Activated T-helper 2 cell treated with anti-CD3 and anti-CD28 coated beads, Interferon-gamma antibody, Interleukin-2, Interleukin-4, amounts not matched to agents 10 μg/mL and 5 μg/mL and 100 μg/mL, durations not matched to agents 14 hours and 24 hours and 36 hours (primary cell): ENCODE results near the gene SPRR2E. TPM values are rescaled to one million over a fixed set of nuclear protein-coding genes. Genes with fewer than 3 reads are reported as not detected.
"Not testable (repeated sequence)": the region's sequence is repeated elsewhere in the genome, so short reads cannot be mapped to it uniquely, and the experiment has no call there.

Source experiments
- DNase-seq: peaks from one replicate; pipeline ENCODE4 v3.0.0; 2021; ENCODE audit warnings: low spot score
- H3K27ac Mint-ChIP-seq: one replicate; pipeline ENCODE4 v1.8.0; 2021; ENCODE audit warnings: mixed read lengths
- H3K27me3 Mint-ChIP-seq: one replicate; pipeline ENCODE4 v1.8.0; 2021; ENCODE audit warnings: low read depth, mixed read lengths
- H3K36me3 Mint-ChIP-seq: one replicate; pipeline ENCODE4 v1.8.0; 2021; ENCODE audit warnings: low read depth, mixed read lengths
- H3K4me1 Mint-ChIP-seq: one replicate; pipeline ENCODE4 v1.8.0; 2021; ENCODE audit warnings: low read depth, mixed read lengths
- H3K4me3 Mint-ChIP-seq: one replicate; pipeline ENCODE4 v1.8.0; 2021; ENCODE audit warnings: low read depth, mild to moderate bottlenecking, moderate library complexity, mixed read lengths
- H3K9me3 Mint-ChIP-seq: one replicate; pipeline ENCODE4 v1.8.0; 2021; ENCODE audit warnings: mixed read lengths
- intact Hi-C: fragments of 100-400 bp; cut with micrococcal nuclease; formaldehyde crosslinking; loops from one replicate; pipeline ENCODE4 v1.15.1; 2023
- total RNA-seq: library from RNA; stranded (reverse); gene quantifications from 2 replicates; pipeline ENCODE4 v1.2.3, GENCODE V29; 2022

Gene SPRR2E
- total RNA-seq, 1 donor from 2014 or later: not detected

DNA sequence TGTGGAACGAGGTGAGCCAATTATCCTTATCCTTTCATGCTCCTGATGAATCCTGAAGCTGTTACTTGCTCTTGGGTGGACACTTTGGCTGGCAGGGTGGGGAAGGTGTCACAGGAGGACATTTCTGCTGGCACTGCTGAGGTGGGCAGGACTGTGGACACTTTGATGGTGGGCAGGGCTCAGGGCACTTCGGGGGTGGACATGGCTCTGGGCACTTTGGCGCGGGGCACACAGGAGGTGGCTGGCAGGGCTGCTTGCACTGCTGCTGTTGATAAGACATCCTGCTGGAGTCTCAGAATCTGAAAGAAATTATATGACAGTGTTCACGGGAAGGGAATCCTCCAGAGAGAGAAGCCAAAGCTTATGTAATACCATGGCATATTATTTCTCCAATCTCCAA lies 18.1 kb upstream of the SPRR2E start:
- intact Hi-C loops, H3K4me1 Mint-ChIP-seq, H3K36me3 Mint-ChIP-seq, H3K4me3 Mint-ChIP-seq, H3K27me3 Mint-ChIP-seq, H3K27ac Mint-ChIP-seq, DNase-seq, H3K9me3 Mint-ChIP-seq: not testable (repeated sequence)

DNA sequence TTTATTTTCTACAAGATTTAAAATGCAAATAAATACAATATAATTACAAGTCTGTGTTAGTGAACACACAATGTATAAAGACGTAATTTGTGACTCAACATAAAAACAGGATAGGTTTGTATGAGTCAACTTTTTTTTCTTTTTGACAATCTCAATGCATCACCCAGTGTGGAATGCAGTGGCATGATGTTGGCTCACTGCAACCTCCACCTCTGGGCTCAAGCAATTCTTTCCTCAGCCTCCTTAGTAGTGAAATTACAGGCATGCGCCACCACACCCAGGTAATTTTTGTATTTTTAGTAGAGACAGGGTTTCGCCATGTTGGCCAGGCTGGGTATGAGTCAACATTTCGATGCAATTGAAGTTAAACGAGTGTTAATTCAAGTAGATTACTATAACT lies 5.9 kb upstream of the SPRR2E start:
- H3K36me3 Mint-ChIP-seq: no peaks in the 10 kb centered on the region
- no peaks in the 10 kb centered on the region for H3K4me1 Mint-ChIP-seq
- no peak for DNase-seq
- peaks cover 5% of the 10 kb centered on the region for H3K27me3 Mint-ChIP-seq
- no peak overlapping the region for H3K27ac Mint-ChIP-seq
- intact Hi-C loops: no loop called here
- no peaks in the 10 kb centered on the region for H3K9me3 Mint-ChIP-seq
- H3K4me3 Mint-ChIP-seq: no peak overlapping the region

DNA sequence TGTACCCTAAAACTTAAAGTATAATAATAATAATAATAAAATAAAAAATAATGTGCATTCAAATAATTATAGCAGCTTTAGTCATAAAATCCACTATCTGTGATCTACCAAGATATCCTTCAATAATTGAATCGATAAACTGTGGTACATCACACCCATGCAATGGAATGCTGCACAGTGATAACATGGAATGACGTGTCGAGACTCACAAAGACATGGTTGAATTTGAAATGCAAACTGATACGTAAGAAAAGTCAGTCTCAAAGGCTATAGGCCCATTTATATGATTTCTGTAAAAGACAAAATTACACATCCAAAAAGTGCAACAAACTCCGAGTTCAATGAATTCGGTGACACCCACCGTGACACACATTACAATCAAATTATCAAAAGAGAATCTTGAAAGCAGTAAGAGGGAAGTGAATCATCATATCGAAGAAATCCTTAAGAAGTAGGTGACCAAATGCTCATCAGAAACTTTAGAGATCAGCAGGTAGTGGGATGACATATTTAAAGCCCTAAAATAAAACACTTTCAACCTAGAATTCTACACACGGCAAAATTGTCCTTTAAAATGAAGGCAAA lies 5.2 kb upstream of the SPRR2E start:
- Mint-ChIP-seq H3K27ac (no peak overlapping the region), H3K9me3 (no peaks in the 10 kb centered on the region), H3K4me1 (no peaks in the 10 kb centered on the region), H3K36me3 (no peaks in the 10 kb centered on the region), H3K4me3 (no peak overlapping the region), H3K27me3 (peaks cover 5% of the 10 kb centered on the region)
- intact Hi-C loops: no loop called here
- no peak for DNase-seq

DNA sequence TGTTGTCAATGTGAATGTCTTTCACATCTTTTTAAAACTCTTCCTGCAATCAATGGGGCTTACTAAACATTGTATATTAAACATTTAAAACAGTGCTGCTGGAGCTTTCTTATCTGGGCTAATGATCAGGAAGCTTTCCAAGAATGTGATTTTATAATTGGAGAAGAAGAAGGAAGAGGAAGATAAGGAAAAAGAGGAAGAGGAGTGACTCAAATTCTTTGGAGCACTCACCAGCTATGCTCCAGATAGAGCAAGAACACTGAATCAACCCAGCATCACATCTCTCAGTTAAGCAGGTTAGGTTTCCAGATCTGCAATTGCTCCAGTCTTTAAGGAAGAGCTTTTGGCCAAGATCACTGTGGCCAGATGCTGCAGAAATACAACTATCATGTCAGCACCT lies 1.4 kb upstream of the SPRR2E start:
- H3K27me3 Mint-ChIP-seq: peaks cover 5% of the 10 kb centered on the region

DNA sequence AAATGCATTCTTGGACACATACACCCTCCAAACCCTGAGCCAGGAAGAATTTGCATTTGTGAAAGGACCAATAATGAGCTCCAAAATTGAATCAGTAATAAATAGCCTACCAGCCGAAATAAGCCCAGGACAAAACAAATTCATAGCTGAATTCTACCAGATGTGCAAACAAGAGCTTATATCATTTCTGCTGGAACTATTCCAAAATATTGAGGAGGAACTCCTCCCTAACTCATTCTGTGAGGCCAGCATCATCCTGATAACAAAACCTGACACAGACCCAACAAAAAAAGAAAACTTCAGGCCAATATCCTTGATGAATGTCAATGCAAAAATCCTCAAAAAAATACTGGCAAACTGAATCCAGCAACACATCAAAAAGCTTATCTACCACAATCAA lies 6.7 kb downstream of the SPRR2E start:
- intact Hi-C loops: no loop called here
- no peaks in the 10 kb centered on the region for H3K9me3 Mint-ChIP-seq

More for the DNA sequence above, 1.4 kb upstream of the SPRR2E start:
- no peak for DNase-seq
- H3K9me3 Mint-ChIP-seq: no peaks in the 10 kb centered on the region
- H3K27ac Mint-ChIP-seq: no peak overlapping the region
- H3K36me3 Mint-ChIP-seq: no peaks in the 10 kb centered on the region
- no peak overlapping the region for H3K4me3 Mint-ChIP-seq
- H3K4me1 Mint-ChIP-seq: no peaks in the 10 kb centered on the region
- intact Hi-C loops: no loop called here

DNA sequence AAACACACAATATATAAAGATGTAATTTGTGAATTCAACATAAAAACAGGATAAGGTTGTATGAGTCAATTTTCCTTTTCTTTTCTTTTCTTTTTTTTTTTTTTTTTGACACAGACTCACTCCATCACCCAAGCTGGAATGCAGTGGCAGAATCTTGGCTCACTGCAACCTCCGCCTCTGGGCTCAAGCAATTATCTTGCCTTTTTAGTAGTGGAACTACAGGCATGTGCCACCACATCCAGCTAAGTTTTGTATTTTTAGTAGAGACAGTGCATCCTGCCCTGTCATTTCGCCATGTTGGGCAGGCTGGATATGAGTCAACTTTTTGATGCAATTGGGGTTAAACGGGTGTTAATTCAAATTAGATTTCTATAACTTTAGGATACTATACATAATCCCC lies 12.6 kb downstream of the SPRR2E start:
- H3K36me3 Mint-ChIP-seq: no peaks in the 10 kb centered on the region

More for the DNA sequence above, 6.7 kb downstream of the SPRR2E start:
- H3K4me1 Mint-ChIP-seq: no peaks in the 10 kb centered on the region
- H3K27ac Mint-ChIP-seq: no peak overlapping the region
- H3K27me3 Mint-ChIP-seq: peaks cover 4% of the 10 kb centered on the region
- no peak overlapping the region for H3K4me3 Mint-ChIP-seq
- no peaks in the 10 kb centered on the region for H3K36me3 Mint-ChIP-seq
- DNase-seq: no peak

DNA sequence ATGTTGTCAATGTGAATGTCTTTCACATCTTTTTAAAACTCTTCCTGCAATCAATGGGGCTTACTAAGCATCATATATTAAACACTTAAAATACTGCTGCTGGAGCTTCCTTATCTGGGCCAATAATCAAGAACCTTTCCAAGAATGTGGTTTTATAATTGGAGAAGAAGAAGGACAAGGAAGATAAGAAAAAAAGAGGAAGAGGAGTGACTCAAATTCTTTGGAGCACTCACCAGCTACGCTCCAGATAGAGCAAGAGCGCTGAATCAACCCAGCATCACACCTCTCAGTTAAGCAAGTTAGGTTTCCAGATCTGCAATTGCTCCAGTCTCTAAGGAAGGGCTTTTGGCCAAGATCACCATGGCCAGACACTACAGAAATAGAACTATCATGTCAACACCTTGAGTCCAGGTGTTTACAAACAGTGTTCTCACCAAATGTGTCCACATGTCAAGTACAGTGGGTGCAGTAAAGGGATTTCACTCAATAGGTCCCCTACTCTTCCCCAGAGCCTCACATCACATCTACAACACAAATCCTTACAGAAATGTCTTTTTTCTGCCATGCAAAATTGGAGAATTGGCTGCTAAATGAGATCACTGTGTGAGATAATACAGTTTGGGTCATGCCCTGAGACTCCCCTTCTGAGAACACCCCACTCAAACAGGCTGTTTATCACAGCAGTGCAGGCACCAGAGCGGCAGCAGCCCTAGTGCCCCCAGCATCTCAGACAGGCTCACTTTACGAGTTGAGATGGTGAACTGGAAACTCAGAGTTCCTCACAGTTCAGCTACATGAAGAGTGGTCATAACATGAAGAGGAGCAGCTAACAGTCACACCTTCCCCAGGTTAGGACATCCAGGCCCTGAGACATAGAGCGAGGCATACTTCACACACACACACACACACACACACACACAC lies 21.3 kb downstream of the SPRR2E start:
- intact Hi-C loops: no loop called here

More for the DNA sequence above, 12.6 kb downstream of the SPRR2E start:
- no peak for DNase-seq
- Mint-ChIP-seq H3K4me1 (no peaks in the 10 kb centered on the region), H3K27me3 (peaks cover 7% of the 10 kb centered on the region), H3K27ac (no peak overlapping the region), H3K9me3 (peaks cover 6% of the 10 kb centered on the region), H3K4me3 (no peak overlapping the region)
- intact Hi-C loops: no loop called here

DNA sequence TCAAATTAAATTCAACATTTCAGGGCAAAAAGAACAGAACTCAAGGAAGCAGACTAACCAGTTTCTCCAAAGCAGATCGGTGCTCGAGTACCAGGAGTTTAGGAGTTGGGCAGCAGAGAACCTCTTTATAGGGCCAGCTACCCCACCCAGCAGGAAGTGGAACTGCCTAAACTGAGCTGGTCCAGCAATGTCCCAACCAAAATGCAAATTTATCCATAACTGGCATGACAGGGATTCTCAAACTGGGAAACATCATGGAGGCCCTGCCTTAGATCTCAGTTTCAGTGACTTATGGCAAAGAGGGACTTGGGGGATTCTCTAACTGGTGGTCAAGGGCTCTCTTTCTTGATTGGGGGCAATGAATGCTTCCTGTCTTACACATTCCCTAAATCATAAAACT lies 22.8 kb downstream of the SPRR2E start, which contains the start of gene SPRR2B:
Gene SPRR2B (minus strand): TSS at position 101 of the 400 bp plus-strand sequence. CDS start 772 bp downstream, outside the sequence.
- DNase-seq: no peak
- Mint-ChIP-seq H3K4me3 (no peak within 1 kb of the TSS), H3K9me3 (no peaks in the 10 kb centered on the region), H3K27ac (no peak within 1 kb of the TSS), H3K27me3 (peaks cover 4% of the 10 kb centered on the region), H3K4me1 (no peaks in the 10 kb centered on the region), H3K36me3 (no peaks in the 10 kb centered on the region)
- intact Hi-C loops: no loop called here

More for the DNA sequence above, 21.3 kb downstream of the SPRR2E start:
- H3K27ac Mint-ChIP-seq: no peak overlapping the region
- DNase-seq: no peak
- no peak overlapping the region for H3K4me3 Mint-ChIP-seq
- no peaks in the 10 kb centered on the region for H3K4me1 Mint-ChIP-seq
- peaks cover 4% of the 10 kb centered on the region for H3K27me3 Mint-ChIP-seq
- H3K9me3 Mint-ChIP-seq: no peaks in the 10 kb centered on the region
- H3K36me3 Mint-ChIP-seq: no peaks in the 10 kb centered on the region

DNA sequence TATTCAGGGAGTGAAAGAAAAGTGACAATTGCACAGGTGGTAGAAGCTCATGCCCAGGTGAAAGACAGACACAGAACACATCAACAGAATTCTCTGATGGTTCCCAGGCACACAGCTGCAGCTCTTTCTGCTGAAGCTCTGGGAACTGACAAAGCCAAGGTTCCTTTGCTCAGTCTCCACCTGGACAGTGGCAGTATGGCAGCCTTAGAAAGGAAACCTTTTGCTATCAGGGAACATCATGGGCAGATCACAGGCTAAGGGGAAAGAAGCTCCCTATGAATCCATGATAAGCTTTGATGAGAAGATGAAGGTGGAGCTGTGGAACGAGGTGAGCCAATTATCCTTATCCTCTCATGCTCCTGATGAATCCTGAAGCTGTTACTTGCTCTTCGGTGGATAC lies 24.1 kb downstream of the SPRR2E start:
- Mint-ChIP-seq H3K4me3 (no peak overlapping the region), H3K4me1 (no peaks in the 10 kb centered on the region), H3K36me3 (no peaks in the 10 kb centered on the region), H3K27me3 (peaks cover 8% of the 10 kb centered on the region), H3K27ac (no peak overlapping the region), H3K9me3 (no peaks in the 10 kb centered on the region)
- intact Hi-C loops: no loop called here
- DNase-seq: no peak

DNA sequence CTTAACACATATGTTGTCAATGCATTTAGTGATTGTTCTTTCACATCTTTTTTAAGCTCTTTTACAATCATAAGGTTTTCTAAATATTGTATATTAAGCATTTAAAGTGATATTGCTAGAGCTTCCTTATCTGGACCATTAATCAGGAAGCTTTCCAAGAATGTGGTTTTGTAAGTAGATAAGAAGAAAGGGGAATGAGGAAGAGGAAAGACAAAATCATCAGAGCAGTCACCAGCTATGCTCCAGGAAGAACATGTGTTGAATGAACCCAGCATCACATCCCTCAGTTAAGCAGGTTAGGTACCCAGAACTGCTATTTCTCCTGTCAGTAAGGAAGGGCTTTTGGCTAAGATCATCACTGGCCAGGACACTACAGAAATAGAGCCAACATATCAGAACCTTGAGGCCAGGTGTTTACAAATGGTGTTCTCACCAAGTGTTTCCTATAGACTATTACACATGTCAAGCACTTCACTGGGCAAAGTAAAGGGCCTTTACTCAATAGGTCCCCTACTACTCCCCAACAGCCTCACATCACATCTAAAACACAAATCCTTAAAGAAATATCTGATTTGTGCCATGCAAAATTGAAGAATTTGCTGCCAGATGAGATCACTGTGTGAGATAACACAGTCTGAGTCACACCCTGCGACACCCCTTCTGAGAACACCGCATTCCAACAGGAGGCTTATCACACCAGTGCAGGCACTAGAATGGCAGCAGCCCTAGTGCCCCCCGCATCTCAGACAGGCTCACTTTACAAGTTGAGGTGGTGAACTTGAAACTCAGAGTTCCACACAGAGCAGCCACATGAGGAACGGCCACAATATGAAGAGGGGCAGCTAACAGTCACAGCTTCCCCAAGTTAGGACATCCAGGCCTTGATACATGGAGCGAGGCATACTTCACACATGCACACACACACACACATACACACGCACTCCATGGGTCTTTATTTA lies 35.2 kb downstream of the SPRR2E start:
- Mint-ChIP-seq H3K27ac (no peak overlapping the region), H3K4me1 (no peaks in the 10 kb centered on the region), H3K9me3 (no peaks in the 10 kb centered on the region), H3K4me3 (no peak overlapping the region), H3K27me3 (peaks cover 13% of the 10 kb centered on the region), H3K36me3 (no peaks in the 10 kb centered on the region)
- DNase-seq: no peak
- intact Hi-C loops: no loop called here

DNA sequence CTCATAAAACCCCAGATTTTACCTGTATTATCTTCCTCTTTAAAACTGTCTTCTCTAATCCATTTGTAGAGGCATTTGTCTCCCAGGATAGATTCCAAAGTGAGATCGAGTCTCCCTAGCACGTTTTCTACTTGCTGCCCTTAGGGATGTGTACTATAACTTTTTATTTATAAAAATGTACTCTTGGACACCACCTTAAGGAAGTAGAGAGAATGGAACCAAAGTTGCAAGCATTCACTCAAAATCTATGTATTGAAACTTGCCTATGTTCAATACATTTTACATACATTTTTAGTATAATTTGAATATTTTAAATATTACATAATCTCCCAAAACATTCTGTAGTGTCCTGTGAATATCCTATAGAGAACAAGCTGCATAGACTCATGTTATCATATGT lies 36.2 kb downstream of the SPRR2E start:
- intact Hi-C loops: no loop called here
- Mint-ChIP-seq H3K27ac (no peak overlapping the region), H3K4me1 (no peaks in the 10 kb centered on the region), H3K36me3 (no peaks in the 10 kb centered on the region), H3K27me3 (peaks cover 14% of the 10 kb centered on the region), H3K4me3 (no peak overlapping the region), H3K9me3 (no peaks in the 10 kb centered on the region)
- DNase-seq: no peak

DNA sequence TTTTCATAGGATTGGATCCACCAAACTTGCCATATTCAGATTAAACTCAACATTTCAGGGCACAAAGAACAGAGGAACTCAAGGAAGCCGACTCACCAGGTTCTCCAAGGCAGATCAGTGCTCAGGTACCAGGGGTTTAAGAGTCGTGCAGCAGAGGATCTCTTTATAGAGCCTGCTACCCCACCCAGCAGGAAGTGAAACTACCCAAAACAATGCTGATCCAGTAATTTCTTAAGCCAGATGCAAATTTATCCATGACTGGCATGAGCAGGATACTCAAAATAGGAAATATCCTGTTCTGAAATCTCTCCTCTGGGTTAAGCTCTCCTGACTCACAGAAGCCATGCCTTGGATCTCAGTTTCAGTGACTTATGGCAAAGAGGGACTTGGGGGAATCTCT lies 37.0 kb downstream of the SPRR2E start, which contains the start of gene SPRR2A:
Gene SPRR2A (minus strand): TSS at position 138 of the 400 bp plus-strand sequence. CDS start 777 bp downstream, outside the sequence.
- no peak within 1 kb of the TSS for H3K27ac Mint-ChIP-seq
- intact Hi-C loops: no loop called here
- H3K27me3 Mint-ChIP-seq: peaks cover 18% of the 10 kb centered on the region
- H3K4me3 Mint-ChIP-seq: no peak within 1 kb of the TSS
- no peak for DNase-seq
- H3K36me3 Mint-ChIP-seq: no peaks in the 10 kb centered on the region
- H3K4me1 Mint-ChIP-seq: no peaks in the 10 kb centered on the region
- H3K9me3 Mint-ChIP-seq: no peaks in the 10 kb centered on the region
